Stimulated activated naive CD8-positive, alpha-beta T cell treated with anti-CD3 and anti-CD28 coated beads, Interleukin-15, Interleukin-2, amounts not matched to agents 100 ng/mL and 50 ng/mL, for 24 hours (primary cell): ENCODE measurements around the gene LGI1.

Experiments
- H3K27ac Mint-ChIP-seq: one replicate; pipeline ENCODE4 v1.8.0; 2021; ENCODE audit warnings: mild to moderate bottlenecking, mixed read lengths
- H3K27me3 Mint-ChIP-seq: one replicate; pipeline ENCODE4 v1.8.0; 2021; ENCODE audit warnings: mixed read lengths
- H3K36me3 Mint-ChIP-seq: one replicate; pipeline ENCODE4 v1.8.0; 2021; ENCODE audit warnings: low read depth, mixed read lengths
- H3K4me1 Mint-ChIP-seq: one replicate; pipeline ENCODE4 v1.8.0; 2021; ENCODE audit warnings: low read depth, mixed read lengths
- H3K4me3 Mint-ChIP-seq: one replicate; pipeline ENCODE4 v1.8.0; 2021; ENCODE audit warnings: mild to moderate bottlenecking, mixed read lengths
- H3K9me3 Mint-ChIP-seq: one replicate; pipeline ENCODE4 v1.8.0; 2021; ENCODE audit warnings: mixed read lengths

LGI1 gene

DNA sequence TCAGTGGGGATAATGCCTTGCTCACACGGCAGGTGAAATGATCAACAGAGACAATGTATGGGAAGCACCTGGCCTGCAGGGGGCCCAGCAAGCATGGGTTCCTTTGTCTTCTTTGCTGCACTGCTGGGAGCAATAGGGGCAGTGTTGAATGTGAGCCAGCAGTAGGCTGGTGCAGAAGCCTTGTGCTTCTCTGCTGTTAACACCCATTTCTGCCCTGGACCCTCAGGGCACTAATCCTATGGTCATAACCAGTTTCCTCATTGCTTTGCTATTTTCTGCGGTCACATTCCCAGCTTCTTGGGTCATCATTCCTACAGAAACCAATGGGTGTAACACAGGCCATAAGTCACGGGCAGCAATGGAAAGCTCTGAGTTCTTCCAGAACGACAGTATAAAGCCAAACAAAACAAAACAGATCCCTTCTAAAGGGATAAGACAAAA is 10.9 kb upstream of the LGI1 start:
- Mint-ChIP-seq H3K9me3 (no peaks in the 10 kb centered on the region), H3K27ac (no peak overlapping the region), H3K36me3 (no peaks in the 10 kb centered on the region), H3K4me3 (no peak overlapping the region), H3K27me3 (peaks cover 4% of the 10 kb centered on the region), H3K4me1 (peaks cover 3% of the 10 kb centered on the region)

DNA sequence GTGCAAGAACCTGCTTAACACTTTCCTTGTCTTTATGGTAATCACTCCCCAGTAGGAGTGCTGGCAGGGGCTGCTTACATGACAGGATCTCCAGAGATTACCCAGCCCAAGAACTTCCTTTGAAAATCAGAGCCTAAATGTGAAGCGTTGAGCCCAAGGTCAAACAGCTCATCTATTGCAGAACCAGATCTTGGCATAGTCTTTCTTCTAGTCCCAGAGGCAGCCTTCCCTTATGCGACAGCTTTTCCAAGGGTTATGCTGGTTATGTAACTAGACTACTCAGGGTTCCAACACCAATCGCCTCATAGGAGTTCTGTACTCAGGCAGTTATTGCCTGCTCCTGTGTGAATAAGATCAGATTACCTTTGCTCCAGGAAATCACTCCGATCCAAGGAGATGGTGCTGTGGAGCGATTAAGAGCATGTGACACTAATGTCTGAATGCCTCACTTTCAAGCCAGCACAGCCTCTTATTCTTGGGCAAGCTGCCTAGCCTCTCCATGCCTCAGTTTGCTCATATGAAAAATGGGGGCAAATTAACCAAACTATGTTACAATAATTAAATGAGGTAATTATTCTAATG is 8.4 kb upstream of the LGI1 start:
- Mint-ChIP-seq H3K36me3 (no peaks in the 10 kb centered on the region), H3K4me3 (no peak overlapping the region), H3K9me3 (no peaks in the 10 kb centered on the region), H3K27ac (no peak overlapping the region), H3K4me1 (peaks cover 4% of the 10 kb centered on the region), H3K27me3 (peaks cover 14% of the 10 kb centered on the region)

DNA sequence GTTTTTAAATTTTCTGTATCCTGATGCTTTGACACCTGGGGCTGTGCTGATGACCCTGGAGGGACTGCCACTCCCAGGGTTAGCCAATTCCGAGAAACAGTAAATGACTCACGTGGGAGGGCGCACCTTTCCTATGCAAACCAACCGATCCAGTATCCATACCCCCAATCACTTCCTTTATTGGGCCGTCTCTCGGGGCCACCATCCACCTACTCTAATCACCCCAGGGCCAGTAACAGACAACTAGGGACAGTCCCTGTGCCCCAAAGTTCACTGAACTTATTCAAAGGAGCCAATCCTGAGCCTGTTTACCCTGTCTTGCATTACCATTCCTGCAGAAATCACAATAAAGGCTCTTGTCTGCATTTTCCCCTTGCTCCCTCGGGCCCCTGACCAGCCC is 6.6 kb upstream of the LGI1 start:
- Mint-ChIP-seq H3K27me3 (peaks cover 16% of the 10 kb centered on the region), H3K27ac (no peak overlapping the region), H3K4me1 (peaks cover 15% of the 10 kb centered on the region)

DNA sequence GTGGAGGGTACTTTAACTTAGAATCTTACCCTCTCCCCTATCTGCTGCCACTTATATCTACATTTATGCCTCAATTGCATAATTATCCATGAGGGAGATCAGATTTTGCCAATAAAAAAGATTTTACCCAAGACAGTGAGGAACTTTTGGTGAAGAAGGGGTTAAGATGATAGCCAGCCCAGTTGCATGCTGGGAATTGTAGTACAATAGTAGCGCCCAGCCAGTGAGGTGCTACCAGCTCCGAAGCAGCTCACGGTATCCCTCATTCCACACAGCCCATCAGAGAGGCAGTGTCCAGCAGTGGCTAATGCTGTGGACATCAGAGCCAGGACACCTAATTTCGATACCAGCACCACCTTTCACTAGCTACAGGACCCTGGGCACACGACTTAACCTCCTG is 5.9 kb upstream of the LGI1 start:
- Mint-ChIP-seq H3K27me3 (peaks cover 22% of the 10 kb centered on the region), H3K4me1 (peaks cover 17% of the 10 kb centered on the region), H3K27ac (no peak overlapping the region), H3K9me3 (no peaks in the 10 kb centered on the region), H3K4me3 (no peak overlapping the region), H3K36me3 (no peaks in the 10 kb centered on the region)

More for the DNA sequence above, 6.6 kb upstream of the LGI1 start:
- no peaks in the 10 kb centered on the region for H3K9me3 Mint-ChIP-seq
- no peak overlapping the region for H3K4me3 Mint-ChIP-seq
- no peaks in the 10 kb centered on the region for H3K36me3 Mint-ChIP-seq

- H3K9me3 Mint-ChIP-seq = no peaks in the 10 kb centered on the region
These were observed 5.0 kb upstream of the LGI1 start for GRCh38 chr10:93752761-93753160.

GRCh38 chr10:93753621-93754250 is 4.0 kb upstream of the LGI1 start:
- H3K4me1 Mint-ChIP-seq = peaks cover 27% of the 10 kb centered on the region
- H3K4me3 Mint-ChIP-seq = no peak overlapping the region
- H3K36me3 Mint-ChIP-seq = no peaks in the 10 kb centered on the region
- H3K27me3 Mint-ChIP-seq = peaks cover 41% of the 10 kb centered on the region
- H3K9me3 Mint-ChIP-seq = no peaks in the 10 kb centered on the region
- H3K27ac Mint-ChIP-seq = no peak overlapping the region

More at GRCh38 chr10:93752761-93753160, 5.0 kb upstream of the LGI1 start:
- Mint-ChIP-seq H3K27me3 (peaks cover 31% of the 10 kb centered on the region), H3K36me3 (no peaks in the 10 kb centered on the region), H3K27ac (no peak overlapping the region), H3K4me3 (no peak overlapping the region), H3K4me1 (peaks cover 22% of the 10 kb centered on the region)

GRCh38 chr10:93754761-93755160 is 3.0 kb upstream of the LGI1 start:
- Mint-ChIP-seq H3K4me1 (peaks cover 27% of the 10 kb centered on the region), H3K4me3 (no peak overlapping the region), H3K27ac (no peak overlapping the region), H3K9me3 (no peaks in the 10 kb centered on the region), H3K27me3 (peaks cover 51% of the 10 kb centered on the region), H3K36me3 (no peaks in the 10 kb centered on the region)

GRCh38 chr10:93755443-93756116 is 2.2 kb upstream of the LGI1 start:
- Mint-ChIP-seq H3K36me3 (no peaks in the 10 kb centered on the region), H3K9me3 (no peaks in the 10 kb centered on the region), H3K27me3 (peaks cover 59% of the 10 kb centered on the region), H3K4me3 (no peak overlapping the region), H3K4me1 (peaks cover 27% of the 10 kb centered on the region), H3K27ac (no peak overlapping the region)

- Mint-ChIP-seq H3K4me1 (peaks cover 27% of the 10 kb centered on the region), H3K36me3 (no peaks in the 10 kb centered on the region), H3K9me3 (no peaks in the 10 kb centered on the region), H3K27ac (no peak overlapping the region), H3K4me3 (no peak overlapping the region), H3K27me3 (peaks cover 64% of the 10 kb centered on the region)
These were observed 1.6 kb upstream of the LGI1 start for GRCh38 chr10:93756118-93756517.

GRCh38 chr10:93757136-93757535 is 600 bp upstream of the LGI1 start:
- Mint-ChIP-seq H3K4me3 (no peak overlapping the region), H3K27ac (no peak overlapping the region), H3K9me3 (no peaks in the 10 kb centered on the region), H3K36me3 (no peaks in the 10 kb centered on the region), H3K4me1 (peaks cover 23% of the 10 kb centered on the region), H3K27me3 (peaks cover 68% of the 10 kb centered on the region)

DNA sequence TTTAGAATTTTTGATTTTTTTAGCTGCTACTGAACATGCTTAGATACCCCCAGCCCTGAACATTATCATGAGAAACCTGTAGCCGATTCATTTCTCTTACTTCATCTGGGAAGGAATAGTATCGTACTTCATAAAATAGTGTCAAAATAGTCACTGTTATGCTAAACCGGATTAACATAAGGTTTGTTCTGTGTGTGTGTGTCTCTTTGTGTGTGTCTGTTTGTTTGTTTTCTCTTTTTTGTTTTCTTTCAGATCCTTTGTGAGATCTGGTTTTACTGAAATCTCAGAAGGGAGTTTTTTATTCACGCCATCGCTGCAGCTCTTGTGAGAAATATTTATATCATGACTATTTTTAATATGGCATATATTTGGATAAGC is 761 bp downstream of the LGI1 start:
- Mint-ChIP-seq H3K27me3 (peaks cover 71% of the 10 kb centered on the region), H3K9me3 (no peaks in the 10 kb centered on the region)

GRCh38 chr10:93758891-93759410 is 1.2 kb downstream of the LGI1 start:
- peaks cover 72% of the 10 kb centered on the region for H3K27me3 Mint-ChIP-seq

More for the DNA sequence above, 761 bp downstream of the LGI1 start:
- no peaks in the 10 kb centered on the region for H3K36me3 Mint-ChIP-seq
- H3K4me3 Mint-ChIP-seq = no peak overlapping the region
- H3K27ac Mint-ChIP-seq = no peak overlapping the region
- peaks cover 23% of the 10 kb centered on the region for H3K4me1 Mint-ChIP-seq

DNA sequence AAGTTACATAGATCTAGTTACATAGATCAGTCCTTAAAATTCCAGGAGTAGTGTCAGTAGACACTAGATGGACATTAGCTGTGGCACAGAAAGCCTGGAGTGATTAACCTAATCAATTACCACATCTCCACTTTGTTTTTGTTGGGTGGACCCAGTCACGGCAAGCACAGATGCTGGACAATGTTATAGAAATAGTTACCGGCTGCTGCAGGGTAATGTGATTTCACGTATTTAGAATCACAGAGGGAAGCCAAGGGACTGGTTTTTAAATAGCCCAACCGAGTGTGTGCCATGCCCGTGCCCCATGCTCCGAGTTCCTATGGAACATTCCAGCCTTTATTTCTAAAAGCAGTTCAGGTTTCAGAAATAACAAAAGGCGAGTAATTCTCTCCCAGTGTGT is 2.8 kb downstream of the LGI1 start:
- H3K4me1 Mint-ChIP-seq = peaks cover 16% of the 10 kb centered on the region
- H3K9me3 Mint-ChIP-seq = no peaks in the 10 kb centered on the region
- no peaks in the 10 kb centered on the region for H3K36me3 Mint-ChIP-seq
- peaks cover 72% of the 10 kb centered on the region for H3K27me3 Mint-ChIP-seq
- H3K27ac Mint-ChIP-seq = no peak overlapping the region
- no peak overlapping the region for H3K4me3 Mint-ChIP-seq

More at GRCh38 chr10:93758891-93759410, 1.2 kb downstream of the LGI1 start:
- H3K4me3 Mint-ChIP-seq = no peak overlapping the region
- H3K27ac Mint-ChIP-seq = no peak overlapping the region
- H3K4me1 Mint-ChIP-seq = peaks cover 23% of the 10 kb centered on the region
- H3K36me3 Mint-ChIP-seq = no peaks in the 10 kb centered on the region
- no peaks in the 10 kb centered on the region for H3K9me3 Mint-ChIP-seq

GRCh38 chr10:93762979-93763391 is 5.2 kb downstream of the LGI1 start:
- H3K27me3 Mint-ChIP-seq = peaks cover 52% of the 10 kb centered on the region
- H3K4me3 Mint-ChIP-seq = no peak overlapping the region

GRCh38 chr10:93766918-93767317 is 9.2 kb downstream of the LGI1 start:
- H3K36me3 Mint-ChIP-seq = no peaks in the 10 kb centered on the region
- H3K27me3 Mint-ChIP-seq = peaks cover 20% of the 10 kb centered on the region
- H3K9me3 Mint-ChIP-seq = no peaks in the 10 kb centered on the region
- no peak overlapping the region for H3K27ac Mint-ChIP-seq
- no peaks in the 10 kb centered on the region for H3K4me1 Mint-ChIP-seq
- no peak overlapping the region for H3K4me3 Mint-ChIP-seq

More at GRCh38 chr10:93762979-93763391, 5.2 kb downstream of the LGI1 start:
- Mint-ChIP-seq H3K9me3 (no peaks in the 10 kb centered on the region), H3K4me1 (peaks cover 2% of the 10 kb centered on the region), H3K36me3 (no peaks in the 10 kb centered on the region), H3K27ac (no peak overlapping the region)
